CD4-positive, alpha-beta T cell treated with Interleukin-17A for 1 hour (primary cell): Measurements from ENCODE around the gene MAP3K1.
A peak's percentile ranks its signal among the peaks of the same experiment; 100 is the strongest.
"Not testable (repeated sequence)": the region's sequence is repeated elsewhere in the genome, so short reads cannot be mapped to it uniquely, and the experiment has no call there.

Experiments
- DNase-seq: peaks from one replicate; pipeline ENCODE4 v3.0.0-alpha.2; 2020

The MAP3K1 gene

GRCh38 chr5:56814963-56815657 is at the start of gene MAP3K1:
TSS of gene MAP3K1 (plus strand) at chr5:56815549. CDS start at chr5:56815574, 25 bp downstream.
- DNase-seq, result peak; percentile 82

GRCh38 chr5:56766926-56767325 is 48.4 kb upstream of the MAP3K1 start:
- no peak for DNase-seq

- no peak for DNase-seq
These were observed 45.3 kb upstream of the MAP3K1 start for GRCh38 chr5:56769875-56770604.

- no peak for DNase-seq
These were observed 42.6 kb upstream of the MAP3K1 start for GRCh38 chr5:56772767-56773166.

DNA sequence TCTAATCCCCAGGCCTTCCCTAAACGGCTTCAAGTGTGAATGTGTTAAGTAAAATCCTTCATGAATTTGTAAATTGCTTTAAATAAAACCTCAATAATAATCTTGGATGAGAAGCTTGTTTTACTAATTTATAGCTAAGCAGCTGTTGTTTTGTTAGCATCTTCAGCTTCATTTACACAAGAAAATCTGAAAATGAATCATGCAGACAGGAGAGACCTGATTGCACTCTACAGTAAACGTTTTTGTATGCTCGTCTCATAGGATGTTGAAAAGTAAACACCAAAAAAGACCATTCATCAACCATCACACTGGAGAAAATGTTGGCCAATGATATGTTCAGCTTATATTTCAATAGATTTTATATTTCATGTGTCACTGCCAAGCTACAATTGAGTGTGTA is 40.4 kb upstream of the MAP3K1 start:
- DNase-seq, result no peak

GRCh38 chr5:56776212-56776846 is 39.0 kb upstream of the MAP3K1 start:
- not testable (repeated sequence) for DNase-seq

DNA sequence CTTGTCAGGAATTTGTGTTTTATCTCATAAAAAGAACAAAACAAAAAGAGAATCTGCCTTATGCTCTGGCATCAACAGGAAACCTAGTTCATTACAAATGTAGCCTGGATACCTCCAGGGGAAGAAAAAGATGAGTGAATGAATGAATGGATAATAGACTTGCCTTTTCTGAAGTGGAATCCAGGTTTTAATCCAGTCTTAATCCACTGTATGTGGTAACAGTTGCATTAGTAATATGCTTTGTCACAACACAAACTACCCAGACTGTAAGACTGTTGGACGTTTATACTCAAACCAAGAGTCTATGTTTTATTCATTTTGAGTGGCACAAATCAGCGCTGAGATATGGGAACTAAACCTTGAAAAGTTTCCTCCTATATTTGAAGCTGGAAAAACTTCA is 32.1 kb upstream of the MAP3K1 start:
- no peak for DNase-seq

- no peak for DNase-seq
These were observed 29.0 kb upstream of the MAP3K1 start for GRCh38 chr5:56786346-56786745.

DNA sequence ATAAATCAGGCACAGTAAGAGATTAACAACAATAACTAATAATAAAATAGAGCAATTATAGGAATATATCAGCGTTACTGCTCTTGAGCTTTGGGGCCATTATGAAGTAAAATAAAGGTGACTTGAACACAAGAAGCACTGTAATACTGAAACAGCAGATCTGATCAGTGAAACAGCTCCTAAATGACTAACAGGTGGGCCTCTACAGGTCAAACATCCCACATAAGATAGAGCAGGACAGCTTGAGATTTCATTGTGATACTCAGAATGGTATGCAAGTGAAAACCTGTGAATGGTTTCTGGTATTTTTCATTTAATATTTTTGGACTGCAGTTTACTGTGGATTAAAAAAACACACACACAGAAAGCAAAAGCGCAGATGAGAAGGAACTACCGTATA is 24.0 kb upstream of the MAP3K1 start:
- no peak for DNase-seq

DNA sequence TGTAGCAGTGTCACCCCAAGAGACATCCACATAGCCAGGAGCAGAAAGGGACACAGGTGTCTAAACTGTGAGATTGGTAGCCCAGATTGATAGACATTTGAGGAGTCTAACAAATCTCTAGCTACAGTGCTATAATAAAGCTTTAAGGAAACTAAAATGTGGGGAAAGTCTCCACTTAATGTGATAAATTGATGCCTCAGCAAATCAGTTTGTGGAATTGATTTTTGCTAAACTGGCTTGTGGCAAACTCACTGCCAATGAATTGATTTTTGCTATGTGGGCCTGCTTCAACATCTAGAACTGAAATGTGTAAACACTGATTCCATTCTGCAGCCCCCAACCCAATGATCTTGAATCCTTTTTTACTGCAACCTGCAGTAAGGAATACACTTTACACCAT is 16.8 kb upstream of the MAP3K1 start:
- no peak for DNase-seq

DNA sequence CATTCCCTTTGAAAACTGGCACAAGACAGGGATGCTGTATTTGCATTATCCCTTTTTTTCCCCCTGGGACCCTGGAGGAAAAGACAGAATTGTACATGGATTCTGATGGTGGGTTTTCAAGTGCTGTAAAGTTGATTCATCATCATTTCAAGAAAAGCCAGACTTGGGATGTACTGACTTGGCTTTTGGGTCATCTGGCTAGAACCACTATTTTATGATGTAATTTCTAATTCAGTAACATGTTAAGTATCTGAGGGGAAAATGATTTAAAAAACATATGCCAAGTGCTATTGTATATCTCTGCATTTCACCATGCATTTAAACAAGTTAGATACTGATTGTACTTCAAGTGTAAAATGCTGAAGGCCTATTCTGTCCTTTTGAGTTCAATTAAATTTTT is 15.2 kb upstream of the MAP3K1 start:
- no peak for DNase-seq

DNA sequence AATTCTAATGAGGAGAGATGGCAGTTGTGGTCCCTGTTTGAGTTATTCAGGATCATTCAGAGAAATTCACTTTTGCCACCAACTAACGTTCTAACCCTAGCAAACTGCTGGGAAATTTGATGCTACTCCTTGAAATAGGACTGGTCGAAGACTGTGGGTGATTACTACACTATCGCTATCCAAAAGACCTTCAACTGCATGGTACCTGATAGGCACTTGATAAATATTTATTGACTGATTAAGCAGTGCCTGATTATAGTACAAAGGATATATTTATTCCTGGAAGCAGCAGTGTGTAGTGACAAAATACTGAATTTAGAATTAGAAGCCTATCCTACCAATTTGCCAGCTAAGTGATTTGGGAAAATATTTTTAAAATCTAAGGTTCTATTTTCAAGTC is 14.1 kb upstream of the MAP3K1 start:
- no peak for DNase-seq

DNA sequence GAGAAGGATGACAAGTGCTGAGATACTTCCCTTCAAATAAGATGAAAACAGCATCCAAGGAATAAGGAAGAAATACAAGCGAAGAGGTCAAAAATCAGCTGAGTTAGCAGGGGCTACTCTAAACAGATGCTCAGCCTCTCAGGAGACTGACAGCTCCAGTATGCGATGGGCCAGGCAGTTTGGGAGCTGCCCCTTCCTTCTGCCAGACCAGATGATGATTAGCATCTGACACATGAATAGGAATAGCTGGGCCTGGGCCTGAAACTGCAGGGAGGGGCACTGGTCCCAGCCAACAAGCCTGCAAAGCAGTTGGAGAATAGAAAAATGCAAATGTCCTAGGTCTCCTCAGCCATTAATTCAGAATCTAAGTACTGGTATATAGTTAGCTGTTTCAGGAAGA is 13.1 kb upstream of the MAP3K1 start:
- DNase-seq, result no peak

- no peak for DNase-seq
These were observed 12.3 kb upstream of the MAP3K1 start for GRCh38 chr5:56803025-56803424.

DNA sequence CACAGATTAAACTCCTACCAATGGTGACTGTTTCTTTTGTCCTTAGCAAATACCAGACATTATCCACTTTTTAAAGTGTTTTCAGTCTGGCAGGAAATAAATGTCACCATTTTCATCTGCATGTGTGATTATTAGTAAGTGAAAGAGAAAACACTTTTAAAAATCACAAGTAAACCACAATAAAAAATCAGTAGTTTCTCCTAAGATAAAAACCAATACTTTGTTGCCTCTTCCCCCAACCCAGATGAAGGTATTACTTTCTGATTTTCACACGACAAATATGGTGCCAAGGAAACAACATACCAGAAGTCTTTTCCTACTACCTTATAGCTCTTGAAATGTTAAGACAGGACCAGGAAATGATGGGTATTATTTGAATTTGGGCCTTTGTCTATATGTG is 11.5 kb upstream of the MAP3K1 start:
- DNase-seq, result no peak

DNA sequence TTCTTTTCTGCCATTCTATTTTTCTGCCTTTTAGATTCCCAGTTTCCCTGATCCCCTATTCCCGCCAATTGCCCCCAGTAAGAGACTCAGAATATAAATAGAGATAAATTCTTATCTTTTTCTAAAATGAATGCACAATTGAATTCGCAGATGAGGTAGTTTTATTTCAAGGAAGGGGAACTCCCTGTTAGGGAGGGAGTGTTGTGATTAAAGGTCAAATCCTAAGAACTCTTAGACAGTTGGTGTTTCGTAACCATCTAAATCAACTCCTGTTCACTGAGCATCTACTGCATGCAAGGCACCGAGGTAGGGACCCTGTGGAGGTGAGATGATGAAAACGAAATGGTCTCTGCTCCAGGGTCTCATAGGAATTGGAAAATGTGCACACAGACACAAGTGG is 7.7 kb upstream of the MAP3K1 start:
- no peak for DNase-seq

GRCh38 chr5:56808211-56808610 is 7.1 kb upstream of the MAP3K1 start:
- no peak for DNase-seq

GRCh38 chr5:56810826-56811225 is 4.5 kb upstream of the MAP3K1 start:
- no peak for DNase-seq

DNA sequence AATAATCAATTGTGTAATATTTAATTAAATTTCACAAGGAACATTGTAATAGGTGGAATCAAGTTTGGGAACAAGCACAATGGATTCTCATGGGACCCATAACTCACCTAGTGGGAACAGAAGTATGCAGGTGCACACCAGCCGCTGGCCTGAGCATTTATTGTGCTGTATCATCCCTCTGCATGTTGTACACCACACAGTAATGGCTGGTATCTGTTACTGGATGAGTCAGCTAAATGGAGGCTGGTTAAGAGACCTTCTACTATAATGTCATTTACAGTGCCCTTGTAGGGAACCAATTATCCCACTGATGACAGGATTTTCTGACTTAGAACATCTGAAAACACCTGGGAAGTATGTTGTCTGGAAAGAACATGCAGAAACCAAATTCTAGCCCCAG is 3.2 kb upstream of the MAP3K1 start:
- no peak for DNase-seq

DNA sequence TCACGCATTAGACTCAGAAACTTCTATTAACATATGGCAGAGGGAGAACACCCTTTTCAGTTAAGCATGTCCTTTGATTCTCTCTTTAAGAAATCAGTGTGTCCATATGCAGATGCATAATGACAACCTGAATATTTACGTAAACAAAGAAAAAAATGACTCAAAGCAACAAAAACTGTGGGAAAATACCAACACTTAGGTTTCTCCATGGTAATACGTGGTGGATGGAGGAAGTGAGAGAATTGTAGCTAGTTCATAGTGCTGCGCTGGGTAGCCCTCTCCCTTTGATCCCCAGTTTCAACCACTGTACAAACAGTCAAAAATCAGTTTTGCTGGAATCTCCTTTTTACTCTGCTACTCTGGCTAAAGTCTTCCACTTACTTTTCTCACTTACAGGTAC is 2.0 kb upstream of the MAP3K1 start:
- DNase-seq, result no peak

DNA sequence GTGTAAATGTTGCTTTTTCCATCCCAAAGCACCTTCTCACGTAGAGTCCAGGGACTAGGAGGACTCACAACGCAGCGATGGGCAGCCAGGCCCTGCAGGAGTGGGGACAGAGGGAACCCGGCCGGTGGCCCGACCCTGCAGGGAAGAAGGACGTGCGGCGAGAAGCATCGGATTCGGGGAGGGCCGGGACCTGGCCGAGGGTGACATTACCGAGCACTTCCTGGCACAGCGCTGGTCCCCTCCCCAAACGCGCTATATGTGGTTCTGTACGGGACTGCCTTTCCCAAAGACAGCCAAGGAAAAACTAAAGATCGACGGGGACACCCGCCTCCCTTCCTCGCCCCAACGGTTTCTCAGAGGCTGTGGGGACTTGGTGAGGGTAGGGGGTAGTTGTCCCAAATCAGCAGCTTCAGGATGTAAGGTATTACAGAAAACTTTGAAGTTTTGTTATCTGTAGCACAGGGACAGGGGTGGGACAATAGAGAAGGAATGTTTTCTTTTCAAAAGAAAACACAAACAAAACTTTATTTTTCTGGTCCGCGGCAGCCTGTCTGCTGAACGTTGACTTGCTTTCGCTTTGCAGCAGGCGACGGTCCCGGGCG is 887 bp upstream of the MAP3K1 start:
- peak; percentile 41 for DNase-seq

DNA sequence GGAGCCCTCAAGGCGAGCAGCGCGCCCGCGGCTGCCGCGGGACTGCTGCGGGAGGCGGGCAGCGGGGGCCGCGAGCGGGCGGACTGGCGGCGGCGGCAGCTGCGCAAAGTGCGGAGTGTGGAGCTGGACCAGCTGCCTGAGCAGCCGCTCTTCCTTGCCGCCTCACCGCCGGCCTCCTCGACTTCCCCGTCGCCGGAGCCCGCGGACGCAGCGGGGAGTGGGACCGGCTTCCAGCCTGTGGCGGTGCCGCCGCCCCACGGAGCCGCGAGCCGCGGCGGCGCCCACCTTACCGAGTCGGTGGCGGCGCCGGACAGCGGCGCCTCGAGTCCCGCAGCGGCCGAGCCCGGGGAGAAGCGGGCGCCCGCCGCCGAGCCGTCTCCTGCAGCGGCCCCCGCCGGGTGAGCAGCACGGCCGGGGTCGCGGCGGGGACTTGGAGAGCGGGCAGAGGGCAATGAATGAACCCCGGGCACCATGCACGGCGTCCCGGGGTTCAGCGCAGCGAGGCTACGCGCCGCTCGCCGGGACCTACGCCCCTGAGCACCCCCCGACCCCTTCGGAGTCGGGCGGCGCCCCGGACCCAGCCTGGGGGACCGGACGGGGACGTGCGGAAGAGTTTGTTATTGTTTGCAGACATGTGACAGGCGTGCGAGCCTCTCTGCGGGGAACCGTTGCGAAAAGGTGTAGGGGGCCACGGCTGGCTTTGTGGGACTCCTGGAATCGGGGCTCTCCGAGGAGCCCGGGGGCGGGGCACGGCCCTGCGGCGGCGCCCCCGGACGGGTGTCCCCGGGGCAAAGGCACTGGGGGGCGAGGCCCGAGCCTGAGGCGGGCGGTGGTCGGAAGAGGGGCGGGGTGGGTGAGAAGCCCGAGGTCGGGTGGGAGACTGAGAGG is 553 bp downstream of the MAP3K1 start:
- peak; percentile 43 for DNase-seq
